ENCODE measurements around the gene KLHL7.
"Not testable (repeated sequence)": the region's sequence is repeated elsewhere in the genome, so short reads cannot be mapped to it uniquely, and the experiment has no call there.

The KLHL7 gene

GRCh38 chr7:23123465-23123864 is 17.9 kb downstream of the KLHL7 start:
- Histone ChIP-seq H3K36me3 (ENCODE audit: control insufficient read depth in 1 of 2, insufficient read depth in 2 of 2, low read length in 2 of 2) (peaks cover 11 to 18% of the 10 kb centered on the region in 2 donors), H3K4me3 (ENCODE audit: low read depth in 1 of 2, low read length in 2 of 2) (no peak overlapping the region), H3K27me3 (ENCODE audit: control insufficient read depth in 1 of 2, insufficient read depth in 2 of 2, low read length in 2 of 2) (no peaks in the 10 kb centered on the region), H3K27ac (ENCODE audit: low read depth, low read length) (no peak overlapping the region), H3K9ac (ENCODE audit: low read depth in 1 of 2, low read length in 2 of 2) (no peak overlapping the region), H3K4me1 (ENCODE audit: control insufficient read depth in 1 of 2, insufficient read depth in 2 of 2, low read length in 2 of 2) (no peaks in the 10 kb centered on the region), H3K9me3 (ENCODE audit: control insufficient read depth in 1 of 2, low read length in 2 of 2) (no peaks in the 10 kb centered on the region)

DNA sequence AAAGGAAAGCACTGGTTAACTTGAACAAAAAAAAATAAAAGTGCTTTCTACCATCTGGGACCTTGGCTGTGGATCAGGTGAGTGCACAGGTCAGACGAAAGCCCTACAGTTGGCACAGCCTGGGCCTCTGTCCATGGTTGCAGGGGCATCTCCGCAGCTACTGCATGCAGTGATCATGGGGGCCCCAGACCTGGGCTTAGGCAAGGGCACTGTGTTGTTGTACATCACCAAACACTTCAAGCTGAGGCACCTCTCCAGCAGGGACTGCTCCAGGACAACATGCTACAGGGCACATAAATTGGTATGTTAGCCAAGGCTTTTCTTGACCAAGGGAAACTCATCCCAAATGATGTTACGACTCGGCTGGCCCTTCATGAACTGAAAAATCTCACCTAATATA is 23.5 kb downstream of the KLHL7 start:
- Histone ChIP-seq H3K4me1 (ENCODE audit: control insufficient read depth in 1 of 2, insufficient read depth in 2 of 2, low read length in 2 of 2) (no peaks in the 10 kb centered on the region), H3K4me3 (ENCODE audit: low read depth in 1 of 2, low read length in 2 of 2) (no peak overlapping the region), H3K9ac (ENCODE audit: low read depth in 1 of 2, low read length in 2 of 2) (no peak overlapping the region), H3K36me3 (ENCODE audit: control insufficient read depth in 1 of 2, insufficient read depth in 2 of 2, low read length in 2 of 2) (peaks cover 11 to 26% of the 10 kb centered on the region in 2 donors), H3K27me3 (ENCODE audit: control insufficient read depth in 1 of 2, insufficient read depth in 2 of 2, low read length in 2 of 2) (no peaks in the 10 kb centered on the region), H3K9me3 (ENCODE audit: control insufficient read depth in 1 of 2, low read length in 2 of 2) (peaks cover 0 to 3% of the 10 kb centered on the region in 2 donors), H3K27ac (ENCODE audit: low read depth, low read length) (no peak overlapping the region)

DNA sequence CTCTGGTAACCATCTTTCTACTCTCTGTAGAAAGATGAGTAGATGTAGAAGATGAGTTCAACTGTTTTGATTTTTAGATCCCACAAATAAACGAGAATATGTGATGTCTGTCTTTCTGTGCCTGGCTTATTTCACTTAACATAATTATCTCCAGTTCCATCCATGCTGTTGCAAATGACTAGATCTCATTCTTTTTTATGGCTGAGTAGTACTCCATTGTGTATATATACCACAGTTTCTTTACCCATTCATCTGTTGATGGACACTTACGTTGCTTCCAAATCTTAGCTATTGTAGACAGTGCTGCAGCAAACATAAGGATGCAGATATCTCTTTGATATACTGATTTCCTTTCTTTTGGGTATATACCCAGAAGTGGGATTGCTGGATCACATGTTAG is 26.2 kb downstream of the KLHL7 start:
- H3K27ac ChIP-seq (ENCODE audit: low read depth, low read length); H3K27me3 ChIP-seq (ENCODE audit: control insufficient read depth in 1 of 2, insufficient read depth in 2 of 2, low read length in 2 of 2); H3K4me3 ChIP-seq (ENCODE audit: low read depth in 1 of 2, low read length in 2 of 2); H3K9me3 ChIP-seq (ENCODE audit: control insufficient read depth in 1 of 2, low read length in 2 of 2); H3K9ac ChIP-seq (ENCODE audit: low read depth in 1 of 2, low read length in 2 of 2); H3K4me1 ChIP-seq (ENCODE audit: control insufficient read depth in 1 of 2, insufficient read depth in 2 of 2, low read length in 2 of 2): not testable (repeated sequence)
- peaks cover 6 to 14% of the 10 kb centered on the region in 2 donors for H3K36me3 ChIP-seq (ENCODE audit: control insufficient read depth in 1 of 2, insufficient read depth in 2 of 2, low read length in 2 of 2)

DNA sequence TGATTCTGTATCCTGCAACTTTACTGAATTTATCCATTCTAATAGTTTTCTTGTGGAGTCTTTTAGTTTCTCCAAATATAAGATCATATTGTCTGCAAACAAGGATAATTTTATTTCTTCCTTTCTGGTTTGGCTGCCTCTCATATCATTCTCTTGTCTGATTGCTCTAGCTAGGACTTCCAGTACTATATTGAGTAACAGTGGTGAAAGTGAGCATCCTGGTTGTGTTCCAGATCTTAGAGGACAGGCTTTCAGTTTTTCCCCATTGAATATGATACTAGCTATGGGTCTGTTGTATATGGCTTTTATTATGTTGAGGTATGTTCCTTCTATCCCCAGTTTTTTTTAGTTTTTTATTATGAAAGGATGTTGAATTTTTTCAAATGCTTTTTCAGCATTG is 28.2 kb downstream of the KLHL7 start:
- H3K36me3 ChIP-seq (ENCODE audit: control insufficient read depth in 1 of 2, insufficient read depth in 2 of 2, low read length in 2 of 2), result peaks cover 0 to 9% of the 10 kb centered on the region in 2 donors
- H3K4me1 ChIP-seq (ENCODE audit: control insufficient read depth in 1 of 2, insufficient read depth in 2 of 2, low read length in 2 of 2), result no peaks in the 10 kb centered on the region
- no peak overlapping the region for H3K27ac ChIP-seq (ENCODE audit: low read depth, low read length)
- no peak overlapping the region for H3K9ac ChIP-seq (ENCODE audit: low read depth in 1 of 2, low read length in 2 of 2)
- H3K9me3 ChIP-seq (ENCODE audit: control insufficient read depth in 1 of 2, low read length in 2 of 2), result peaks cover 0 to 3% of the 10 kb centered on the region in 2 donors
- no peak overlapping the region for H3K4me3 ChIP-seq (ENCODE audit: low read depth in 1 of 2, low read length in 2 of 2)
- H3K27me3 ChIP-seq (ENCODE audit: control insufficient read depth in 1 of 2, insufficient read depth in 2 of 2, low read length in 2 of 2), result no peaks in the 10 kb centered on the region

DNA sequence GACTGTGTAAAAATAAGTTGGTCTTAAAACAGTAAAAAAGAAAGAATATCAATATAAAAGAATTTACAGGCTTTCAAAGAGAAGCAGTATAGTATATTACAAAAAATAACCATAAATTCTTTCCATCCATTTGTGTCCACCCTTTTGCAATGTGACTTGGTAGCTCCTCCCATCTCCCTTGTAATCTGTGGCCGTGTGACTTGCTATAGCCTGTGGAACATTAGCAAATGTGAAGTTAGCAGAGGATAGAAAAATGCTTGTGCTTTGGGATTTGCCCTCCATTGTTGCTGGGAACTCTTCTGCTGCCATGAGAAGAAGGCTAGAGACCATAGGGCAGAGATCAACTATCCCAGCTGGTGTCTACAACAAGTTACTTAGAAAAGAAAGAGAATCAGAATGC is 30.2 kb downstream of the KLHL7 start:
- no peak overlapping the region for H3K9ac ChIP-seq (ENCODE audit: low read depth in 1 of 2, low read length in 2 of 2)
- no peaks in the 10 kb centered on the region for H3K4me1 ChIP-seq (ENCODE audit: control insufficient read depth in 1 of 2, insufficient read depth in 2 of 2, low read length in 2 of 2)
- no peaks in the 10 kb centered on the region for H3K27me3 ChIP-seq (ENCODE audit: control insufficient read depth in 1 of 2, insufficient read depth in 2 of 2, low read length in 2 of 2)
- H3K4me3 ChIP-seq (ENCODE audit: low read depth in 1 of 2, low read length in 2 of 2), result no peak overlapping the region
- H3K36me3 ChIP-seq (ENCODE audit: control insufficient read depth in 1 of 2, insufficient read depth in 2 of 2, low read length in 2 of 2), result no peaks in the 10 kb centered on the region
- H3K9me3 ChIP-seq (ENCODE audit: control insufficient read depth in 1 of 2, low read length in 2 of 2), result peaks cover 0 to 3% of the 10 kb centered on the region in 2 donors
- H3K27ac ChIP-seq (ENCODE audit: low read depth, low read length), result no peak overlapping the region

- Histone ChIP-seq H3K27me3 (ENCODE audit: control insufficient read depth in 1 of 2, insufficient read depth in 2 of 2, low read length in 2 of 2) (no peaks in the 10 kb centered on the region), H3K4me1 (ENCODE audit: control insufficient read depth in 1 of 2, insufficient read depth in 2 of 2, low read length in 2 of 2) (no peaks in the 10 kb centered on the region), H3K4me3 (ENCODE audit: low read depth in 1 of 2, low read length in 2 of 2) (no peak overlapping the region), H3K9me3 (ENCODE audit: control insufficient read depth in 1 of 2, low read length in 2 of 2) (peaks cover 0 to 3% of the 10 kb centered on the region in 2 donors), H3K27ac (ENCODE audit: low read depth, low read length) (no peak overlapping the region), H3K9ac (ENCODE audit: low read depth in 1 of 2, low read length in 2 of 2) (no peak overlapping the region), H3K36me3 (ENCODE audit: control insufficient read depth in 1 of 2, insufficient read depth in 2 of 2, low read length in 2 of 2) (peaks cover 0 to 4% of the 10 kb centered on the region in 2 donors)
Measured at GRCh38 chr7:23136216-23136615, 30.6 kb downstream of the KLHL7 start.

DNA sequence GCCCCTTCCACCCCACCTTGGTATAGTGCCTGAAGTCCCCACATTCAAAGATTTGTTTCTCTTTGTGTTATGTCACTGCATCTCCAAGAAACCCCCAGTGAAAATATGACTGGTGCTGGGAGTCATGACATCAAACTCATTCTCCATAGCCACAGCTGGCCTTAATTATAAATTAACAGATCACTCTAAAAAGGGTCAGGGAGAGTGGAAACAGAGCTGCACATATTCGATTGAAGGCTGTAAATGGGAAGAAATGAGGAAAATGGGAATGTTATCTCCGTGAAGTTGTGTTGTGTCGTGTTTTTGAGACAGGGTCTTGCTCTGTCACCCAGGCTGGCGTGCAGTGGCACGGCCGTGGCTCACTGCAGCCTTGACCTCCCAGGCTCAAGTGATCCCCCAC is 52.1 kb downstream of the KLHL7 start:
- Histone ChIP-seq H3K9ac (ENCODE audit: low read depth in 1 of 2, low read length in 2 of 2) (no peak overlapping the region), H3K4me1 (ENCODE audit: control insufficient read depth in 1 of 2, insufficient read depth in 2 of 2, low read length in 2 of 2) (peaks cover 0 to 8% of the 10 kb centered on the region in 2 donors), H3K4me3 (ENCODE audit: low read depth in 1 of 2, low read length in 2 of 2) (no peak overlapping the region), H3K27ac (ENCODE audit: low read depth, low read length) (no peak overlapping the region), H3K9me3 (ENCODE audit: control insufficient read depth in 1 of 2, low read length in 2 of 2) (no peaks in the 10 kb centered on the region), H3K36me3 (ENCODE audit: control insufficient read depth in 1 of 2, insufficient read depth in 2 of 2, low read length in 2 of 2) (peaks cover 0 to 4% of the 10 kb centered on the region in 2 donors), H3K27me3 (ENCODE audit: control insufficient read depth in 1 of 2, insufficient read depth in 2 of 2, low read length in 2 of 2) (no peaks in the 10 kb centered on the region)

DNA sequence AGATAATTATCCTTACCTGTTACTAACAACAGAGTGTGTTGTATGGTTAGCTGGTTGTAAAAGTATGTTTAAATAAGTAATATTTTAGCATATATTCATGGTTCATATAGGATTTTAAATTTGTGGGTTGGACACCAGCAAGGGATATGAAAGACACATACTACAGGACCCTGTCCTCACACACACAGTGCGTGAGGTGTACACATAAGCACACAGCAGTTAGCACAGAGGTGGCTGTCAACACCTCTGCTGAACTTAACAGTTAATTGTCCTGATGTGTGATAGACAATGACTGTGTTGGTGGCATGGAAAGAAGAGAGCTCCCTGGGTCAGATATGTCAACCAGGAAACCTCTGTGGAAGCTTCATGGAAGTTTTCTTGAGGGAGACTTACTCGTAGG is 53.0 kb downstream of the KLHL7 start:
- H3K27ac ChIP-seq (ENCODE audit: low read depth, low read length), result no peak overlapping the region
- no peaks in the 10 kb centered on the region for H3K27me3 ChIP-seq (ENCODE audit: control insufficient read depth in 1 of 2, insufficient read depth in 2 of 2, low read length in 2 of 2)
- H3K4me1 ChIP-seq (ENCODE audit: control insufficient read depth in 1 of 2, insufficient read depth in 2 of 2, low read length in 2 of 2), result peaks cover 0 to 10% of the 10 kb centered on the region in 2 donors
- H3K4me3 ChIP-seq (ENCODE audit: low read depth in 1 of 2, low read length in 2 of 2), result no peak overlapping the region
- H3K36me3 ChIP-seq (ENCODE audit: control insufficient read depth in 1 of 2, insufficient read depth in 2 of 2, low read length in 2 of 2), result peaks cover 0 to 4% of the 10 kb centered on the region in 2 donors
- H3K9ac ChIP-seq (ENCODE audit: low read depth in 1 of 2, low read length in 2 of 2), result no peak overlapping the region
- H3K9me3 ChIP-seq (ENCODE audit: control insufficient read depth in 1 of 2, low read length in 2 of 2), result no peaks in the 10 kb centered on the region

GRCh38 chr7:23161482-23161881 is 55.9 kb downstream of the KLHL7 start:
- Histone ChIP-seq H3K4me1 (ENCODE audit: control insufficient read depth in 1 of 2, insufficient read depth in 2 of 2, low read length in 2 of 2) (peaks cover 0 to 10% of the 10 kb centered on the region in 2 donors), H3K9me3 (ENCODE audit: control insufficient read depth in 1 of 2, low read length in 2 of 2) (no peaks in the 10 kb centered on the region), H3K36me3 (ENCODE audit: control insufficient read depth in 1 of 2, insufficient read depth in 2 of 2, low read length in 2 of 2) (peaks cover 0 to 2% of the 10 kb centered on the region in 2 donors), H3K9ac (ENCODE audit: low read depth in 1 of 2, low read length in 2 of 2) (no peak overlapping the region), H3K4me3 (ENCODE audit: low read depth in 1 of 2, low read length in 2 of 2) (no peak overlapping the region), H3K27me3 (ENCODE audit: control insufficient read depth in 1 of 2, insufficient read depth in 2 of 2, low read length in 2 of 2) (no peaks in the 10 kb centered on the region), H3K27ac (ENCODE audit: low read depth, low read length) (no peak overlapping the region)

GRCh38 chr7:23164846-23165245 is 59.3 kb downstream of the KLHL7 start:
- no peak overlapping the region for H3K4me3 ChIP-seq (ENCODE audit: low read depth in 1 of 2, low read length in 2 of 2)
- H3K27ac ChIP-seq (ENCODE audit: low read depth, low read length), result no peak overlapping the region
- no peaks in the 10 kb centered on the region for H3K9me3 ChIP-seq (ENCODE audit: control insufficient read depth in 1 of 2, low read length in 2 of 2)
- peaks cover 0 to 10% of the 10 kb centered on the region in 2 donors for H3K36me3 ChIP-seq (ENCODE audit: control insufficient read depth in 1 of 2, insufficient read depth in 2 of 2, low read length in 2 of 2)
- H3K9ac ChIP-seq (ENCODE audit: low read depth in 1 of 2, low read length in 2 of 2), result no peak overlapping the region
- no peaks in the 10 kb centered on the region for H3K27me3 ChIP-seq (ENCODE audit: control insufficient read depth in 1 of 2, insufficient read depth in 2 of 2, low read length in 2 of 2)
- H3K4me1 ChIP-seq (ENCODE audit: control insufficient read depth in 1 of 2, insufficient read depth in 2 of 2, low read length in 2 of 2), result peaks cover 0 to 10% of the 10 kb centered on the region in 2 donors

DNA sequence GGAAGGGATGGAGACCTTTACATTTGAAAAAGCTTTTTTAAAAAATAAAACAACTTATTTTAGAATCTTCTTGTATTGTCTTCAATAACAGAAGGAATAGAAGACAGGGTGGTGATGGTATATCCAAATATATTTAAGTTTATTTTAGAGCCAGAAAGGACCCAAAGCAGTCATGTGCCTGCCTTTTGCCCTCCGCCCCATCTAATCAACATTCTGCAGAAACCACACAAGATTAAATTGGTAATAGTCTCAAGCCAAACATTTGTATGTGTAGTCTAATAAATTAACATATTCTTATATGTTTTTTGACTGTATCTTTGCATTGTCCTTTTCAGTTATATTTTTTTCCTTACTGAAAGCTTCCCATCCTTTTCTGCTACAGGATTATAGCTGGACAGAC is 59.7 kb downstream of the KLHL7 start:
- H3K27me3 ChIP-seq (ENCODE audit: control insufficient read depth in 1 of 2, insufficient read depth in 2 of 2, low read length in 2 of 2), result no peaks in the 10 kb centered on the region
- peaks cover 0 to 10% of the 10 kb centered on the region in 2 donors for H3K4me1 ChIP-seq (ENCODE audit: control insufficient read depth in 1 of 2, insufficient read depth in 2 of 2, low read length in 2 of 2)
- H3K9ac ChIP-seq (ENCODE audit: low read depth in 1 of 2, low read length in 2 of 2), result no peak overlapping the region
- H3K27ac ChIP-seq (ENCODE audit: low read depth, low read length), result no peak overlapping the region
- no peak overlapping the region for H3K4me3 ChIP-seq (ENCODE audit: low read depth in 1 of 2, low read length in 2 of 2)
- H3K9me3 ChIP-seq (ENCODE audit: control insufficient read depth in 1 of 2, low read length in 2 of 2), result no peaks in the 10 kb centered on the region
- peaks cover 0 to 10% of the 10 kb centered on the region in 2 donors for H3K36me3 ChIP-seq (ENCODE audit: control insufficient read depth in 1 of 2, insufficient read depth in 2 of 2, low read length in 2 of 2)

Measured in duodenal mucosa (tissue), 2 donors.